C4-2B (cell line): ENCODE results near the gene KIZ.

Source experiments
- CTCF ChIP-seq: fragments of 450-650 bp; conservative IDR thresholded peaks from 2 replicates; pipeline ENCODE4 v1.5.1; 2017; ENCODE audit warnings: mild to moderate bottlenecking
- ZFX ChIP-seq: fragments of 450-650 bp; IDR thresholded peaks from 2 replicates; pipeline ENCODE4 v1.6.1; 2017

- TF ChIP-seq CTCF: no peak
- no peak for TF ChIP-seq ZFX
Observed at GRCh38 chr20:21111416-21111815, 14.5 kb upstream of the KIZ start.
